GM13976 (cell line): ENCODE measurements around the gene MYO1E.

Experiments used
- DNase-seq: peaks from one replicate; pipeline ENCODE4 v3.0.0; 2012; ENCODE audit warnings: low spot score
- CTCF ChIP-seq: IDR thresholded peaks from 2 replicates; pipeline ENCODE4 v1.5.1; 2012; ENCODE audit warnings: borderline replicate concordance, mild to moderate bottlenecking; ENCODE audit not compliant: insufficient read depth; ENCODE audit errors: extremely low read depth, missing control alignments, control extremely low read depth
- in situ Hi-C: fragments of 300-500 bp; cut with MboI; formaldehyde crosslinking; loops from one replicate; pipeline ENCODE4 v1.12.0; 2022; ENCODE audit warnings: low sequenced_read_pairs, mixed read lengths, inconsistent platforms; ENCODE audit not compliant: unreplicated experiment

Gene MYO1E

DNA sequence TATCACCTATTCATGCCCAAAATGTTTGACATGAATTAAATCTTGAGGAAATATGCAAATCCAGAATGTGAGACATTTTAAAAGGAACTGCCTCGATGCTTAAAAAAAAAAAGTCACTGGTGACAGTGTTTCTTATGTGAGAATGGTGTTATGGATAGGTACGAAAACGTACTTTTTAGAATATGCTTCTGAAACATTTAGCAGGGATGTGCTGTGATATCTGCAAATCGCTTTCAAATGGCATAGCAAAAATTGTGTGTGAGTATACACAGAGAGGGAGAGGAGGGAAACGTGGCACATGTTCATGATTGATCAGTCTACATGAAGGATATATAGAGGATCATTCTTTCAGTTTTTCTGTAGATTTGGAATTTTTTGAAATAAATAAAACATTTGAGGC lies 251.7 kb downstream of the MYO1E start:
- no peak for TF ChIP-seq CTCF
- DNase-seq: no peak
- in situ Hi-C loops: no loop called here

GRCh38 chr15:59119625-59120024 lies 253.0 kb downstream of the MYO1E start:
- in situ Hi-C loops: no loop called here
- DNase-seq: no peak
- TF ChIP-seq CTCF: no peak

DNA sequence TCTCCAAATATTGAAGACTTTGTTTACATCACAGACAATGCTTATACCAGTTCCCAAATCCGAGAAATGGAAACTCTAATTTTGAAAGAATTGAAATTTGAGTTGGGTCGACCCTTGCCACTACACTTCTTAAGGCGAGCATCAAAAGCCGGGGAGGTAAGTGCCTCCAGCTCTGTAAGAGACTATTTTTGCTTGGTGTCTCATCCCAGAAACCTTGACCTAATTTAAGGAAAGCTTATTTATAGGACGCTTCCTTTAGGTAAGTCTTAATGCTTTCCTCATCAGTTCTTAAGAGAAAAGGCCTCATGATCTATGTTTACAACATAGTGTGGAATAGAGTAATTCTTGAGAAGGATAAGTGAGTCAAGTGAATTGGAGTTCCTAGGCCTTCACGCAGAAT lies 255.9 kb downstream of the MYO1E start:
- in situ Hi-C loops: no loop called here
- TF ChIP-seq CTCF: no peak
- DNase-seq: no peak

DNA sequence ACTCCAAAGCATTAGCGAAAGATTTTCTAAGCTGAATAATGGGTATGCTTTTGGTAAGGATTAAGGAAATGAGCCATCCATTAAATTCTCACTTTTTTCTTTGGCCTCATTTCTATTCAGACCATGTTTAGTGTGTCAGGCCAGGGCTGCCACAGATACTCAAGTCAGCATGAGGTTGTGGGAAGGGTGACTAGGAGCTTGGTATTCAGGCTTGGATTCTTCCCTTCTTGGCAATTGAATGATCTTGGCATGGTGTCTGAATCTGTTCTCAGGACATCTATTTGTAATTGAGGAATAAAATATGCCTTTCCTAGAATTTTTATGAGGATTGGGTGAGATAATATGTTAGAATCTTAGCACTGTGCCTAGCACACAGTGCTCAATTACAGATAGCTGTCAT lies 256.5 kb downstream of the MYO1E start:
- in situ Hi-C loops: no loop called here
- TF ChIP-seq CTCF: no peak
- DNase-seq: no peak

DNA sequence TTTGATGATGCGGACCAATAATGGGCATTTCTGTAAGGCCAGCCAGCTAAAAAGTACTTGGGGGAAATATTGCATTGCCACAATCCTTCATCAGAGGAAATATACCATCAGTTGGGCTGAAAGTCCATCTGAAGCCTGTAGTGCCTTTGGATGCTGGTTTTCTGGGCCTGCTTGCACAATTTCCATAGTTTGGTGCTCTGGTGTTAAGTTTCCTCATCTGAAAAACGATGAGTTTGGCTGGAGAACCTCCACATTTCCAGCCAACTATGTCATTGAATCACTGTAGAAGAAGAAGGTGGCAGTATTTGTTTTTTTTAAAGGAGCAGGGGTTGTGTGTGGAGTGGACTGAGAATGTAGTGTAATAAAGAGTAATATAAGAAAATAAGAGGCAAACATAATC lies 257.6 kb downstream of the MYO1E start:
- in situ Hi-C loops: no loop called here
- no peak for TF ChIP-seq CTCF
- DNase-seq: no peak

GRCh38 chr15:59111251-59111650 lies 261.4 kb downstream of the MYO1E start:
- TF ChIP-seq CTCF: no peak
- DNase-seq: no peak
- in situ Hi-C loops: no loop called here

DNA sequence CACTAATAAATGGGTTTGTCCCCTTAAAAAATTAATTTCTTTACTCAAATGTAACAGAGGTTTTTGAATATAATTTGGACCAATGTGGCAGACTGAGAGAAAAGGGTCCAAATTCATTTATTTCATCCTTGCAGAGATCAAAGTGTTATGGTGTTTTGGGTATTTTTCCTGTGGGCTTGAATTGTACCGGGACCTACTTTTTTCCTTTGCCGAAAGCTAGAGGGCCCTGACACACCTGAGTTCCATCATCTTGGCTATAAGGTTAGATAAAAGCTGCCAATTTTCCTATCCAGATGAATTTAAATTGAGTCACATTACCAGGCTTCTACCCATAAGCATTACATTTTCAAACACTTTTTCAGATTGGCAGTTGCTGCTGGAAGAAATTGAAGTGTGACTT lies 266.8 kb downstream of the MYO1E start:
- in situ Hi-C loops: no loop called here
- no peak for TF ChIP-seq CTCF
- DNase-seq: peak; percentile 27
